Endothelial cell of umbilical vein (primary cell): ENCODE measurements around the gene POU3F1. TPM values are rescaled to one million over a fixed set of nuclear protein-coding genes. Genes with fewer than 3 reads are reported as not detected.

Experiments
- BruUV-seq: library from RNA; stranded (reverse); fragments of 400-500 nt; replicated peaks from 2 replicates; lab custom pipeline; 2021; lab: Mats Ljungman, UMichigan
- CTCF ChIA-PET: fragments of 300-600, 350-600 bp; sonication (Branson Sonifier 250); formaldehyde crosslinking; loops from one replicate; lab custom pipeline; 2021; ENCODE audit warnings: antibody characterized with exemption, inconsistent platforms; lab: Charles Lee
- POLR2A ChIA-PET: fragments of 300-600, 350-600 bp; sonication (Branson Sonifier 250); formaldehyde crosslinking; loops from one replicate; lab custom pipeline; 2021; ENCODE audit warnings: antibody characterized with exemption, inconsistent platforms; lab: Charles Lee
- DNase-seq: peaks from one replicate; pipeline ENCODE4 v3.0.0-alpha.2; 2011; ENCODE audit warnings: low read depth, low spot score
- FAIRE-seq: peaks from 2 replicates; lab custom pipeline; 2011; peaks lifted over from hg19 to GRCh38; lab: Jason Lieb, UNC
- H2AFZ ChIP-seq: 2 replicates; pipeline ENCODE4 v1.6.0; 2012; ENCODE audit warnings: low read depth, low read length, control low read depth, inconsistent platforms
- H3K27ac ChIP-seq: 2 replicates; pipeline ENCODE4 v1.5.1; 2011; ENCODE audit warnings: low read depth, mild to moderate bottlenecking, control low read depth, low read length, moderate library complexity; ENCODE audit not compliant: insufficient read depth
- H3K27me3 ChIP-seq, 2 experiments: 2 replicates each; pipeline versions ENCODE4 v1.6.0 to v1.6.1; 2011; ENCODE audit warnings: low read length in 2 of 2, mixed read lengths in 1 of 2; ENCODE audit not compliant: control insufficient read depth in 2 of 2, insufficient read depth in 2 of 2
- H3K36me3 ChIP-seq, 2 experiments: 2 replicates in 1 of 2; 3 replicates in 1 of 2; pipeline ENCODE4 v1.5.1; 2011; ENCODE audit warnings: low read length in 2 of 2, mild to moderate bottlenecking in 1 of 2, moderate library complexity in 1 of 2; ENCODE audit not compliant: control insufficient read depth in 2 of 2, insufficient read depth in 2 of 2; ENCODE audit errors: extremely low read depth in 1 of 2
- H3K4me1 ChIP-seq: 3 replicates; pipeline ENCODE4 v1.5.1; 2011; ENCODE audit warnings: mild to moderate bottlenecking, low read length; ENCODE audit not compliant: control insufficient read depth, insufficient read depth; ENCODE audit errors: extremely low read depth
- H3K4me2 ChIP-seq: 2 replicates; pipeline ENCODE4 v1.6.1; 2011; ENCODE audit warnings: low read length, control low read depth, mixed read lengths; ENCODE audit not compliant: insufficient read depth
- H3K4me3 ChIP-seq, 3 experiments: fragments of 200-600 bp in 1 of 3; sonication (generic), shearing (Covaris generic) in 1 of 3; replicated peaks in 1 of 3; 2 replicates each; pipeline ENCODE4 v1.5.1; 2011 to 2016; ENCODE audit warnings: control low read depth in 3 of 3, low read length in 3 of 3, mild to moderate bottlenecking in 2 of 3, inconsistent platforms in 1 of 3, low read depth in 1 of 3, moderate library complexity in 1 of 3; ENCODE audit not compliant: insufficient read depth in 1 of 3
- H3K79me2 ChIP-seq: 2 replicates; pipeline ENCODE4 v1.6.0; 2012; ENCODE audit warnings: low read length, inconsistent platforms; ENCODE audit not compliant: control insufficient read depth, insufficient read depth
- H3K9ac ChIP-seq: replicated peaks from 2 replicates; pipeline ENCODE3; 2011; ENCODE audit warnings: low read length, control low read depth; ENCODE audit not compliant: insufficient read depth; ENCODE audit errors: extremely low read depth
- H3K9me1 ChIP-seq: replicated peaks from 3 replicates; pipeline ENCODE4 v1.6.0; 2011; ENCODE audit warnings: mild to moderate bottlenecking, low read length; ENCODE audit not compliant: control insufficient read depth, insufficient read depth; ENCODE audit errors: extremely low read depth
- H3K9me3 ChIP-seq: replicated peaks from 2 replicates; pipeline ENCODE4 v1.5.1; 2012; ENCODE audit warnings: low read length, inconsistent platforms; ENCODE audit not compliant: control insufficient read depth, insufficient read depth
- H4K20me1 ChIP-seq: replicated peaks from 2 replicates; pipeline ENCODE3; 2011; ENCODE audit warnings: mild to moderate bottlenecking, low read length; ENCODE audit not compliant: control insufficient read depth, insufficient read depth; ENCODE audit errors: extremely low read depth
- EZH2 ChIP-seq: IDR thresholded peaks from 2 replicates; pipeline ENCODE4 v1.6.1; 2012; ENCODE audit warnings: borderline replicate concordance, low read depth, mild to moderate bottlenecking, moderate library complexity, low read length, inconsistent platforms; ENCODE audit not compliant: severe bottlenecking
- FOS ChIP-seq: IDR thresholded peaks from 2 replicates; pipeline ENCODE4 v1.6.1; 2011; ENCODE audit warnings: mild to moderate bottlenecking, low read length, moderate library complexity, borderline replicate concordance; ENCODE audit not compliant: insufficient read depth
- GATA2 ChIP-seq: IDR thresholded peaks from 2 replicates; pipeline ENCODE4 v1.7.0; 2011; ENCODE audit warnings: low read depth, mild to moderate bottlenecking, moderate library complexity, mixed read lengths, low read length; ENCODE audit not compliant: insufficient read length, insufficient read depth
- JUN ChIP-seq: IDR thresholded peaks from 2 replicates; pipeline ENCODE4 v1.6.1; 2011; ENCODE audit warnings: borderline replicate concordance, low read depth; ENCODE audit not compliant: insufficient read length, insufficient read depth
- MYC ChIP-seq: IDR thresholded peaks from one replicate; pipeline ENCODE4 v1.6.1; 2011; ENCODE audit warnings: mild to moderate bottlenecking, low read depth, low read length
- POLR2A ChIP-seq: IDR thresholded peaks from 2 replicates; pipeline ENCODE4 v1.6.1; 2012; ENCODE audit warnings: low read depth, mild to moderate bottlenecking, control low read depth, low read length
- POLR2AphosphoS5 ChIP-seq: IDR thresholded peaks from 2 replicates; pipeline ENCODE4 v1.6.1; 2012; ENCODE audit warnings: low read depth, mild to moderate bottlenecking, control low read depth, low read length, moderate library complexity; ENCODE audit not compliant: insufficient read depth
- dilution Hi-C: fragments of 300-500 bp; cut with MboI; formaldehyde crosslinking; loops from one replicate; pipeline ENCODE4 v1.15.0; 2019; ENCODE audit warnings: low sequenced_read_pairs; ENCODE audit not compliant: extremely low pct_ligation_motif_present
- intact Hi-C: fragments of 100-400 bp; cut with micrococcal nuclease; formaldehyde crosslinking; loops from one replicate; pipeline ENCODE4 v1.10.0; 2022
- polyA plus RNA-seq, 4 experiments: library from polyadenylated mRNA; depleted of rRNA in 3 of 4; stranded (reverse) in 3 of 4; unstranded in 1 of 4; fragments of >200 nt; gene quantifications; 2 replicates each; pipeline versions ENCODE4 v1.2.1 to v1.2.3, GENCODE V29; 2011 to 2012; ENCODE audit warnings: missing spikeins in 1 of 4
- total RNA-seq: library from RNA; stranded (reverse); gene quantifications from 2 replicates; pipeline ENCODE4 v1.2.3, GENCODE V29; 2021
- TF ChIP-seq, protein P1 (sequence below): IDR thresholded peaks from 2 replicates; pipeline ENCODE4 v1.6.1; 2011; ENCODE audit not compliant: insufficient read depth, insufficient read length
- TF ChIP-seq, protein P2 (sequence below), 2 donors: IDR thresholded peaks; 1 replicate in 1 of 2; 2 replicates in 1 of 2; pipeline ENCODE4 v1.5.1; 2011; ENCODE audit warnings: low read length in 2 of 2, mild to moderate bottlenecking in 2 of 2, moderate library complexity in 2 of 2, control low read depth in 1 of 2, inconsistent platforms in 1 of 2, low read depth in 1 of 2; ENCODE audit not compliant: insufficient read depth in 1 of 2; ENCODE audit errors: extremely low read depth in 1 of 2

Gene POU3F1
- total and polyA plus RNA-seq, 2 donors (not counting 3 experiments of a cell fraction or from before 2014, with no cell fraction given), result not detected

DNA sequence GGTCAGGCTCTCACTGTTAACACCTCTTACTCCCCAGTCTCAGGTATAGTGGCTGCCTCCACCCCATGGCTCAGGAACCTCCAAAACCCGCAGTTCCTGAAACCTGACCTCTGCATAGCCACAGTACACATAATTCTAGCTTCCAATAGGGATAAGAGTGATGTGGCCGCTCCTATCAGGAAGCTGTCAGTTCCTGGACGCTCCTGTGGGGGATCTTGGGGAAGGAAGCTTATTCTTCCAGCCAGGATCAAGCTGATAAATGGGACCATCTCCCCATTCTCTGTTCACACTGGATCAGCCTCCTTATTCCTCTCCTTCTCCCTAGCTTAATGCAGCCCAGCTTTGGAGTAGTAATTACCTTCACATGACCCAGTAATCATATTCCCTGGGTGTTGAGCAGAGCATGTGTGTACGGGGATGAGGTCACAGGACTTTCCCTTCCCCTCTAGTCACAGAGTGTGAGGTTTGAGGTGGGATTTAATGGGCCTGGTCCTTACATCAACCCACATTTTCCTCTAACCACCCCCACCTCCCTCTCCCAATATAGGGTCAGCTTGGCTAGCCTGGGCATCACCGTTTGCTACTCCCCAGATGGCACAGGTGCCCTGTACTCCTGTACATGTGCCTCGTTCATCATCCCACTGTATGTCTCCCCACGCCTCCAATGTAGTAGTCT lies 7.0 kb upstream of the POU3F1 start:
- ChIA-PET POLR2A (no interaction called here), CTCF (interaction anchor here (0.6 to 1.2 kb wide), 7 partner anchors 11 to 780 kb away, joined by 3 to 4 read pairs (median 3); no protein-coding TSS in a partner anchor)
- H3K36me3 ChIP-seq, result no peaks in the 10 kb centered on the region
- no TSS peak for BruUV-seq
- no peaks in the 10 kb centered on the region for H3K4me1 ChIP-seq
- DNase-seq (no peak), FAIRE-seq (no peak)
- no peaks in the 10 kb centered on the region for H3K9me3 ChIP-seq
- no peak overlapping the region for H3K27ac ChIP-seq
- no peak overlapping the region for H3K4me2 ChIP-seq
- no peaks in the 10 kb centered on the region for H3K79me2 ChIP-seq
- dilution Hi-C loops (no loop called here), intact Hi-C loops (no loop called here)
- H4K20me1 ChIP-seq, result no peaks in the 10 kb centered on the region
- no peak overlapping the region for H3K9ac ChIP-seq
- TF ChIP-seq, protein P1, sequence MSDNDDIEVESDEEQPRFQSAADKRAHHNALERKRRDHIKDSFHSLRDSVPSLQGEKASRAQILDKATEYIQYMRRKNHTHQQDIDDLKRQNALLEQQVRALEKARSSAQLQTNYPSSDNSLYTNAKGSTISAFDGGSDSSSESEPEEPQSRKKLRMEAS, result no peak
- TF ChIP-seq EZH2, result no peak
- TF ChIP-seq FOS, result no peak
- no peak for TF ChIP-seq POLR2A
- TF ChIP-seq, protein P2, sequence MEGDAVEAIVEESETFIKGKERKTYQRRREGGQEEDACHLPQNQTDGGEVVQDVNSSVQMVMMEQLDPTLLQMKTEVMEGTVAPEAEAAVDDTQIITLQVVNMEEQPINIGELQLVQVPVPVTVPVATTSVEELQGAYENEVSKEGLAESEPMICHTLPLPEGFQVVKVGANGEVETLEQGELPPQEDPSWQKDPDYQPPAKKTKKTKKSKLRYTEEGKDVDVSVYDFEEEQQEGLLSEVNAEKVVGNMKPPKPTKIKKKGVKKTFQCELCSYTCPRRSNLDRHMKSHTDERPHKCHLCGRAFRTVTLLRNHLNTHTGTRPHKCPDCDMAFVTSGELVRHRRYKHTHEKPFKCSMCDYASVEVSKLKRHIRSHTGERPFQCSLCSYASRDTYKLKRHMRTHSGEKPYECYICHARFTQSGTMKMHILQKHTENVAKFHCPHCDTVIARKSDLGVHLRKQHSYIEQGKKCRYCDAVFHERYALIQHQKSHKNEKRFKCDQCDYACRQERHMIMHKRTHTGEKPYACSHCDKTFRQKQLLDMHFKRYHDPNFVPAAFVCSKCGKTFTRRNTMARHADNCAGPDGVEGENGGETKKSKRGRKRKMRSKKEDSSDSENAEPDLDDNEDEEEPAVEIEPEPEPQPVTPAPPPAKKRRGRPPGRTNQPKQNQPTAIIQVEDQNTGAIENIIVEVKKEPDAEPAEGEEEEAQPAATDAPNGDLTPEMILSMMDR (IDR thresholded peaks at IDR 0.05; ENCODE audit: extremely low read depth in 1 of 2, insufficient read depth in 1 of 2, low read depth in 1 of 2, low read length in 2 of 2), result no peak
- TF ChIP-seq GATA2, result no peak
- no peak for TF ChIP-seq JUN
- TF ChIP-seq POLR2AphosphoS5, result no peak
- TF ChIP-seq MYC, result no peak
- peaks cover 4 to 6% of the 10 kb centered on the region in 2 experiments for H3K27me3 ChIP-seq
- no peaks in the 10 kb centered on the region for H3K9me1 ChIP-seq
- H2AFZ ChIP-seq, result no peak overlapping the region
- no peak overlapping the region for H3K4me3 ChIP-seq
